ENCODE data around the gene MOCOS. TPM values are rescaled to one million over a fixed set of nuclear protein-coding genes. Genes with fewer than 3 reads are reported as not detected.
A peak's percentile ranks its signal among the peaks of the same experiment; 100 is the strongest.

The MOCOS gene
- 1 to 10 TPM; 2.5 to 3.9 TPM for total RNA-seq

GRCh38 chr18:36187193-36187825 lies at the start of gene MOCOS:
Gene MOCOS, plus strand, starts transcription at chr18:36187497. Its CDS starts 43 bp downstream, at chr18:36187540.
- Histone ChIP-seq H3K4me3 (peak within 1 kb of the TSS; percentile 64), H3K4me1 (replicated peaks) (no peaks in the 10 kb centered on the region), H3K36me3 (no peaks in the 10 kb centered on the region), H3K27me3 (replicated peaks; ENCODE audit: insufficient read depth) (no peaks in the 10 kb centered on the region), H3K27ac (peak within 1 kb of the TSS; percentile 59 to 60), H3K9me3 (no peaks in the 10 kb centered on the region)
- 0% methylated on average over 39 of the region's 66 CpGs for WGBS
- peak; percentile 72 for DNase-seq (ENCODE audit: low spot score)
- intact Hi-C loops (cut with DNase I), result loop anchor here (5.0 to 10.0 kb wide), 2 partner anchors 60 to 487 kb away; partner anchors contain the start of genes ELP2 and SLC39A6
- TF ChIP-seq POLR2AphosphoS5 (IDR thresholded peaks at IDR 0.05) (peak; percentile 24), CTCF (IDR thresholded peaks at IDR 0.05) (no peak), POLR2A (IDR thresholded peaks at IDR 0.05) (peak; percentile 69)

GRCh38 chr18:36139245-36139644 lies 48.1 kb upstream of the MOCOS start:
- WGBS, result 64% methylated on average over 5 of the region's 5 CpGs
- no peaks in the 10 kb centered on the region for H3K36me3 ChIP-seq
- TF ChIP-seq POLR2AphosphoS5 (IDR thresholded peaks at IDR 0.05) (no peak), POLR2A (IDR thresholded peaks at IDR 0.05) (no peak), CTCF (IDR thresholded peaks at IDR 0.05) (no peak)

GRCh38 chr18:36141576-36141975 lies 45.7 kb upstream of the MOCOS start:
- peaks cover 0 to 15% of the 10 kb centered on the region in 2 donors for H3K36me3 ChIP-seq
- H3K27me3 ChIP-seq (replicated peaks; ENCODE audit: insufficient read depth), result no peaks in the 10 kb centered on the region
- no peaks in the 10 kb centered on the region for H3K9me3 ChIP-seq
- intact Hi-C loops (cut with DNase I), result no loop called here
- no peak for DNase-seq (ENCODE audit: low spot score)
- H3K4me1 ChIP-seq (replicated peaks), result no peaks in the 10 kb centered on the region
- no peak for TF ChIP-seq POLR2AphosphoS5 (IDR thresholded peaks at IDR 0.05)
- no peak for TF ChIP-seq CTCF (IDR thresholded peaks at IDR 0.05)
- no peak for TF ChIP-seq POLR2A (IDR thresholded peaks at IDR 0.05)
- no peak overlapping the region for H3K27ac ChIP-seq
- no peak overlapping the region for H3K4me3 ChIP-seq
- WGBS, result 92% methylated on average over 4 of the region's 4 CpGs

More at GRCh38 chr18:36139245-36139644, 48.1 kb upstream of the MOCOS start:
- no peak for DNase-seq (ENCODE audit: low spot score)
- Histone ChIP-seq H3K27me3 (replicated peaks; ENCODE audit: insufficient read depth) (no peaks in the 10 kb centered on the region), H3K27ac (no peak overlapping the region), H3K4me3 (no peak overlapping the region), H3K4me1 (replicated peaks) (no peaks in the 10 kb centered on the region), H3K9me3 (no peaks in the 10 kb centered on the region)
- intact Hi-C loops (cut with DNase I), result no loop called here

- WGBS, result 92% methylated on average over 3 of the region's 3 CpGs
- intact Hi-C loops (cut with DNase I), result no loop called here
- H3K27me3 ChIP-seq (replicated peaks; ENCODE audit: insufficient read depth), result no peaks in the 10 kb centered on the region
- no peak overlapping the region for H3K4me3 ChIP-seq
- no peak for DNase-seq (ENCODE audit: low spot score)
- H3K9me3 ChIP-seq, result no peaks in the 10 kb centered on the region
- no peak overlapping the region for H3K27ac ChIP-seq
- H3K36me3 ChIP-seq, result peaks cover 0 to 15% of the 10 kb centered on the region in 2 donors
- H3K4me1 ChIP-seq (replicated peaks), result no peaks in the 10 kb centered on the region
- TF ChIP-seq CTCF (IDR thresholded peaks at IDR 0.05) (no peak), POLR2A (IDR thresholded peaks at IDR 0.05) (no peak), POLR2AphosphoS5 (IDR thresholded peaks at IDR 0.05) (no peak)
These were observed 44.5 kb upstream of the MOCOS start for GRCh38 chr18:36142751-36143150.

GRCh38 chr18:36143391-36143790 lies 43.9 kb upstream of the MOCOS start:
- whole genome bisulfite sequencing, result 94% methylated on average over 2 of the region's 2 CpGs
- Histone ChIP-seq H3K36me3 (peaks cover 0 to 15% of the 10 kb centered on the region in 2 donors), H3K27ac (no peak overlapping the region), H3K9me3 (no peaks in the 10 kb centered on the region), H3K4me1 (replicated peaks) (no peaks in the 10 kb centered on the region), H3K27me3 (replicated peaks; ENCODE audit: insufficient read depth) (no peaks in the 10 kb centered on the region), H3K4me3 (no peak overlapping the region)
- DNase-seq (ENCODE audit: low spot score), result no peak
- TF ChIP-seq POLR2AphosphoS5 (IDR thresholded peaks at IDR 0.05) (no peak), POLR2A (IDR thresholded peaks at IDR 0.05) (no peak)
- intact Hi-C loops (cut with DNase I), result no loop called here
